ENCODE results near the gene SLC6A11.

SLC6A11 gene

DNA sequence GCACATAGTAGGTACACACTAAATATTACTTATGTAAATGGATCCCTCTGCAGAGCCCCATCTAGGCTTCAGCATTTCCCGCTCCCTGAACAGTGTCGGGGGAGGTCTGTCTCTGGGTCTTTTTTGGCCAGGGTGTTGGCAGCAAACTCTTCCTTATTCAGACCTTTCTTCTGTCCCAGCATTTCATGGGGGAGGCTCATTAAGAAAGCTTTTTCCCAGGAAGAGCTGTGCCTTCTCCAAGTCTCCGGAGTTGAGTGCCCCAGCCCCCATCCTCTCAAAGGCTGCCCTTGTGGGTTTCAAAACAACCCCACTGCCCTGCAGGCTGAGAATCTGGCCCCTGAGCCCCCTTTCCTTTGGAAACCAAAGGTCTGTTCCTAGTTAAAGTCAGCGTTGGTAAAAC is 25.1 kb downstream of the SLC6A11 start:
- no peak for DNase-seq (ENCODE audit: low spot score)

DNA sequence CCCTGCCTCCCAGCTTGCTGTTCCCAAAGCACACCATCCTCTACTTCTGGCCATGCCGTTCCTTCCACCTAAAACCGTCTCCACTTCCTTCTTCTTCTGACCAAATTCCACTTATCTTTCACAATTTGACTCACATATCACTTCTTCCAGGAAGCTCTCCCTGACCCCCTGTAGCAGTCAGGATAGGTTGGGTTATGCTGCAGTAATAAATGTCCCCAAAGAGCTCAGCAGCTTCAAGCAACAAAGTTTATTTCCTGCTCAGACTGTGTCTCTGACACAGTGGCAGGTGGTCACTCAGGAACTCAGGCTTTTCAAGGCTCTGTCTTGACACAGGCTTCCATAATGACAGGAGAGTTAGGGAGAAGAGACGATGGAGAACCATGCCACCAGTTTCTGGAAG is 27.4 kb downstream of the SLC6A11 start:
- DNase-seq (ENCODE audit: low spot score) = no peak

- DNase-seq (ENCODE audit: low spot score) = no peak
Measured at GRCh38 chr3:10845001-10845761, 29.2 kb downstream of the SLC6A11 start.

DNA sequence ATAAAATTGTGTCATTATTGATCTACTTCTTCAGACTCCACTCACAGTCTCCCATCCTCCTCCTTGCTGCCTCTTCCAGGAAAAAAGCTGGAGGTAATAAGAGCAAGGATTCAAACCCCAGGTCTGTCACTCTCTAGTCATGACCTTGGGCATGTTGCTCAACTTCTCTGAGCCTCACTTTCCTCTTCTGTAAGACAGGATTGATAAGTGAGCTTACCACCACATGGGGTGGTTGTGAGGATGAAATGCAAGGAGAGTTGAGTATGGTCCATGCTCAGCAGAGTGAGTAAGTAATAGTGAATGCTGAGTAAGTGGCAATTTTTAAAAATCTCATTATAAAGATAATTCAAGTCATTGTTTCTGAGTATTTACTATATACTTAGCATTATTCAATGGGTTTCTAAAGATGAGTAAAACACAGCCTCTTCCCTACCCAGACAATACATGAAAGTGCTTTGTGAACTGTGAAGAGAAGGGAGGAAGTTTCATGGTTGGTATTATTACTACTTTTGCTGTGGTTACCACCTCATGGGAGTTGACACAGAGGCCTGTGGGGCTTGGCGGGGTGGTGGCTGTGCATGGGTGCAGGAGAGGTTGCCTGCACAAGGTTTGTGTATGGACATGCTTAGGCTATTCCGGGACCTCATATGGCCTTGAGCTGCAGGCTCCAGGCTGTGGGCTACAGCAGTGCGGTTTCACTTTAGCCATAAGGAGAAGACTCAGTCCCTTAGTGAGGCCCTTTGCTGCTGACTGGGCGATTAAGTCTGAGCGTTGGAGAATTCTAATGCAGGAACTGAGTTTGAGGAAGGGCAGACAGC is 30.0 kb downstream of the SLC6A11 start:
- no peak for DNase-seq (ENCODE audit: low spot score)

- no peak for DNase-seq (ENCODE audit: low spot score)
Measured at GRCh38 chr3:10846657-10846975, 30.6 kb downstream of the SLC6A11 start.

- no peak for DNase-seq (ENCODE audit: low spot score)
Measured at GRCh38 chr3:10848261-10848660, 32.2 kb downstream of the SLC6A11 start.

DNA sequence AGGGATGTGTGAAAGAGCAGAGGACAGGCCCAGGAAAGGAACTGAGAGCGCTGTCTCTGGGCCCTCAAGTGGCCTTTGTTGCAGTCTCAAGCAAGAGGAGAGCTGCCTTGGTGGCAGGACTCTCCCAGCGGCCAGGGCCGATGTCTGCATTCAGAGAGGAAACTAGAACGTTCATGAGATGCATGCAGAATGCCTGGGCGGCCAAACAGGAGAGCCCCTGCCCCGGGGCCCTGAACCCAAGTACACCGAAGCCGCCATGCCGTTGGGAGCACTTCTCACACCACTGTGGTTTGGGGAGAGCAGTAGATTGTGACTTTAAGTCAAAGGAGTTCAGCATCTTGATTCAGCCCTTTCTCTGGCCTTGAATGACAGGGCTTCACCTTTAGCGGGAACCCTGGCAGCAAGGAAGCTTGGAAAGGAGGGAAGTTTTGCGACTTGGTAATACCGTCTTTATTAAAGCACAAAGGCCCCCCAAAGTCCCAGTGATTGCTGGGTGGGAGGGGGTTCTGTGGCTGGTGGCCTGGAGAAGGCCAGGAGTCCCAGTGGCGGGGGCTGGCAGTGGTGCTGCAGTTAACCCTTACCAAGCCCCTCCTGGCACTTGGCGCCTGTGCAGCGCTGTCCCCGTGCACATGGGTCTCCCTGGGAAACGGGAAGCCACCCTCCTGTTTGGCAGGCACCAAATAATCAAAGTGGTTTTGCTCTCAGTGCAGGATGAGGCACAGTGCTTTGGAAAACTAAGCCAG is 36.2 kb downstream of the SLC6A11 start:
- no peak for DNase-seq (ENCODE audit: low spot score)

DNA sequence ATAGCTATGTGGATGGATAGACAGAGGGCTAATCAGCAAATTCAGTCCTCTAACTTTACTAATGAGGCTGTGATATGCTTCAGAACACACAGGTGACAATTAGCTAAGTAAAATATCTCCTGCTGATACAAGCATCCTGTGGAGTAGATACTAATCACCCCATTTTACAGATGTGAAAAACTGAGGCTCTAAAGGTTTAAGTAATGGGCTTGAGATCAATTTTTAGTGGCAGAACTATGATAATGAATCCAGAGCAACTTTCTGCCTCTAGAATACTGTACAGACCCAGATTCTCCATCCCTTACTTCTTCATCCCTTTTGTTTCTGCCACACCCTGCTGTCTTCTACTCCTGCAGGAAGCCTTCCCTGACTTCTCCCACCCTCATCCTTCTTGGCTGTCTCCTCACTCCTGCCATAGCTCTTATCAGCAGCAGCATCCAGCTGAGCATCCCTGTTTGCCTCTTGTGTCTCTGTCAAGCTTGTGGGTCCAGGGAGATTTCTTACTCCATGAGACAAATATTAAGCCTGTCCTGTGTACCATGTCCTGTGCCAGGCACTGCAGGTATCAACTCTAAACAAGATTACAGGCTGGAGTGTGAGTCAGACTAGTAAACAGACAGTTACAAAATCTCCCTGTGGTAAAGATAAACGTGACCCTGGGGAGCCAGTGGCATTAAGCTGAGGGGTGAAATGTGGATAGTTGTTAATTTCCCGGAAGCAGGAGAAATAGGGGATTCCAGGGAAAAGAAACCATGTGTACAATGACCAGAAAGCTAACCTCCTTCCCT is 39.2 kb downstream of the SLC6A11 start:
- no peak for DNase-seq (ENCODE audit: low spot score)

GRCh38 chr3:10855871-10856662 is 40.0 kb downstream of the SLC6A11 start:
- no peak for DNase-seq (ENCODE audit: low spot score)

- DNase-seq (ENCODE audit: low spot score) = no peak
Measured at GRCh38 chr3:10857235-10857634, 41.2 kb downstream of the SLC6A11 start.

DNA sequence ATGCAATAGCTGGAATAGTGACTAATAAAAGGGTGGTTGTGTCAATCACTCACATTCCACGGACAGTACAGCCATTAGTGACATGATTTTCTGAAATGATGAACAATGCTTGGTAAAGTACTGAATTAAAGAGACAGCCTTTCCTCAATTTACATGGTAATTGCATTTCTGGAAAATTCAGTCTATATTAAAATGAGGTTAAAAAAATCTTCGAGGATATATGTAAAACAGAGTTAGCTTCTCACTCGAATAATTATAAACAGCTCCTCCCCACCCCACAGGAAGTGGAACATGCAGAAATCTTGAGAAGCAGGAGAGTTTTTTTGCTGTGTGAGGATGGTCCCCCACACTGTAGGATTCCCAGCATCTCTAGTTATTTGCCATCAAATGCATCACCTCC is 42.1 kb downstream of the SLC6A11 start:
- DNase-seq (ENCODE audit: low spot score) = no peak

DNA sequence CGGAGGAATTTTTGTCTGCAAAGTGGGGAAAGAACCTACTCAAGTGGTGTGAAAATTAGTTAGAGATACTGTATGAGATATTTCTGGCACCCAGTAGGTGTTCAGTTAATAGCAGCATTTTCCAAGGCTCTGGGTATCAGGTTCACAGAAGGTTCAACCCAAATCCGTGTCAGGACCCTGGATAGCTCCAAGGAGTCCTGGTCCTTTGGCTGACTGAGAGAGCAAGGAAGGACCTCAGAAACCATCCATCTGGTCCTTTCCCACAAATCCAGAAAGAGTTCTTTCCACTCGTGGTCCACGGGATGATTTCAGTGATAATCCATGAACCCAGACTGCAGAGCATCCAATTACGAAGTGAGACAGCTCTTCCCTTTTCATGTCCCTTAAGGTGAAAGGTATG is 51.4 kb downstream of the SLC6A11 start:
- DNase-seq (ENCODE audit: low spot score) = no peak

- no peak for DNase-seq (ENCODE audit: low spot score)
Measured at GRCh38 chr3:10869460-10869859, 53.4 kb downstream of the SLC6A11 start.

DNA sequence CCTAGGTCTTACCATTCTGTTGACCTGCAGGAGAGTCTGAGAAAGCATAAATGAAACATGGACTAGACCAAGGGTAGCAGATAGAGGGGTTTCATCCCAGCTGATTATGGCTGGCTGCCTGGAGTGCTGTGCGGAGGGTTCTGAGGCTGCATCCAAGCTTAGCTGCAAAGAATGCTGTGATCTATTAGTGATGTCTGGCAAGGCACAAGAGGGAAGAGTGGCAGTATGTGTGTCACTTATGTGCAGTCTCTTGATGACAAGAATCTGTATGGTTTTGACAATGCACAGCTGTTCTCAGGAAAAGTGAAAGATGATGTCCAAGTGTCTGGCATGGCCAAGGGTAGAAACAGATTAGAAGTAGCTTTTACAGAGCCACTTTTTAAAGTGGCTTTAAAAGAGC is 54.3 kb downstream of the SLC6A11 start:
- DNase-seq (ENCODE audit: low spot score) = no peak

- DNase-seq (ENCODE audit: low spot score) = no peak
Measured at GRCh38 chr3:10873415-10873814, 57.4 kb downstream of the SLC6A11 start.

- no peak for DNase-seq (ENCODE audit: low spot score)
Measured at GRCh38 chr3:10875914-10876313, 59.9 kb downstream of the SLC6A11 start.

DNA sequence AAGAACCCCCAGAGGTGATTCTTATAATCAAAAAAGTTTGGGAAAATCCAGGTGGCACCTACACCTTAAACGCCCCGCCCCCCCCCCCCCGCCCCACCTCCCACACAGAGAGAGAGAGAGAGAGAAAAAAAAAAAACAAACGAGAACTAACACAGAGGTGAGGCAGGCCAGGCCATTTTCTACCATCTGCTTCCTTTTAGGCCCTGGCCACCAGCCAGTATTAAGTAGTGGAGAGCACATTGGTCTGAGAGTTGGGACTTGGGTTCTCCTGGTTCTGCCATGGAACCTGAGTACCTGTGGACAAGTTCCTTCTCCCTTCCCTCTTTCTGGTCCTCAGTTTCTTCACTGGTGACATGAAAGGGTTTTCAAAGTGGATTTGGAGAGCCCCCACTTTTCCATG is 60.6 kb downstream of the SLC6A11 start:
- DNase-seq (ENCODE audit: low spot score) = no peak

GRCh38 chr3:10882851-10883250 is 66.8 kb downstream of the SLC6A11 start:
- DNase-seq (ENCODE audit: low spot score) = no peak

DNA sequence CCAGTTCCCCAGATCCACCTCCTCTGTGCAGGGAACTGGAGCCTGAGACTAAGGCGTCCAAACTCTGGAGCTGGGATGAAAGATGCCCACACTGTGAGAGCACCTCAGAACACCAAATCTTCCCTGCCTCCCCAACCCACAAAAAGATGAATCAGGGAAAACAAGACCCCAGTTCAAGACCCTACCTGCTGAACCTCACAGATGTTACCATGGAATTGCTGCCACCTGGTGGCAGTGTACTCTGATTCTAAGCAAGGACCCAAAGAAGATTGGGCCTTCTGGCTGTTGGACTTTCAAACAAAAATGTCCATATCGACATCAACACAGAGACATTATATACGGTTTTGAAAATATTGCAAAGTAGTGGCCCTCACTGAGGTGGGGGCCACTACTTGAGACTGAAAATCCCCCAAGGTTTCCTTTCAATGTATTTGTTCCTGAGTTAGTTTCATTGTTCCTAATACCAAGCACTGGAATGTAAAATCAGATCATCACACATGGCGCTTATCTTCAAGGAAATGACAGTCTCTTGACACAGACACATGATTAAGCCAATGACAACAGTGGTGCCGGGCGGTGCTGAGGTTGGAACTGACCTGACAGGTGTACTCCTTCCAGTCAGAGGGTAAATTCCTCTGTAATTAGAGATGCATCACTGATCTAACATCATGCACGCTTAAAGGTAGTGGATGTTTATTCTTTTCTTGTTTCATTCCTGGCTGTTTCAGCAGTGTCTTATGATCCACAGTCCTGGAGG is 67.6 kb downstream of the SLC6A11 start:
- no peak for DNase-seq (ENCODE audit: low spot score)

DNA sequence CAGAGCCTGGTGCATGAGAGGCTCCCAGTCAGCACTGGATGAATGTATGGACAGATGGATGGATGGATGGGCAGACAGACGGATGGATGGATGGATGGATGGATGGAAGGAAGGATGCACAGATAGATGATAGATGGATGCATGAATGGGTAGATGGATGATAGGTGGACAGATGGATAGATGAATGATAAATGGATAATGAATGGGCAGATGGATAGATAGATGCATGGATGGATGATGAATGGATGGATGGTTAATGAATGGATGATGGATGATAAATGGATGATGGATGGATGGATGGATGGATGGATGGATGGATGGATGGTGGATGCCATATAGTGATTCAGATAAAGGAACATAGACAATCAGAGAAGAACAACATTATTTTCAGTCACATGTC is 71.0 kb downstream of the SLC6A11 start:
- no peak for DNase-seq (ENCODE audit: low spot score)

All from SW480 (cell line).